ENCODE data around the gene MPZL2.

DNA sequence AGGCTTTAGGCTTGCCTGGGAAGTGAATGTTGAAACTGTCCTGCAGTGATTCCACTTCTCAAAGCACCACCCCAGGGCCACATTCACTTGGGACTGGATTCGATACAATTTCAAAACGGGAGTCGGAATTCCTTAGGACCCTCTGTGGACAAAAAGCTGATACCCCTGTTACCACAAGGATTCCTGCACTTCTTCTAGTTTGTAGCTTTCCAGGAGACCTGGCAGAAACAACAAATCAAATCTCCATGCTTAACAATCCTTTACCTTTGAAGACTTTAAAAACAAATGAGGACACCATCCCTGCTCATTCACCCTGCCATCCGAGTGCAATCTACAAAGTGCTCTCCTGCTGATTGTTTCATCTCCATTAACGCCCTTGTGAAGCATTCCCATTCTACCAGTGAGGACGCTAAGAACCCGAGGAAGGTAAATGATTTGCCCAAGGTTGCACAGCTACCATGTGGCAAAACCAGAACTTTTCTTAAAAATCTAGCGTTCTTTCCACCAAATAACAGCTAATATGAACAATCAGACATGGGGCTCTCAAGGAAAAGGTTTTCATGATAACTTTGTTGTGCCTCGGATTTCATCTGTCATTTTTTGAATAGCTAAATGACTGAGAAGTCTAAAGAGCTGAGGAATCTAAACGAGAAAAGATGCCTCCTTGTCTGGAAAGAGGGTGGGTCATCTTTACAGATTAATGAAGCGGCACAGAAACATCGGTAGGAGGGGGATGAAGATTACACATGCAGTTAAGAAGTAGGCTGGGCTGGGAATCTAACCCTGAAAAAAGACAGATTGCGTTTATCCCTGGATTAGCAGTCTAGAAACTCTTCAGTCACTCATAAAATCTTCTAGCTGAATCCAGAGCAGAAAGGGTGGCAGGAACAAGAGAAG lies 720 bp upstream of the MPZL2 start:
- TF ChIP-seq CTCF (IDR thresholded peaks at IDR 0.05) (no peak), REST (IDR thresholded peaks at IDR 0.05; ENCODE audit: insufficient read depth in 1 of 2, low read depth in 2 of 2, low read length in 1 of 2) (no peak), POLR2AphosphoS5 (IDR thresholded peaks at IDR 0.05; ENCODE audit: low read depth, low read length) (no peak), TCF7L2 (IDR thresholded peaks at IDR 0.05; ENCODE audit: low read depth, low read length) (no peak), SIN3A (IDR thresholded peaks at IDR 0.05; ENCODE audit: borderline replicate concordance, insufficient read depth, low read depth, low read length) (no peak)

All from Panc1 (cell line).